ENCODE measurements around the gene ACAD10.
A peak's percentile ranks its signal among the peaks of the same experiment; 100 is the strongest.
"Not testable (repeated sequence)": the region's sequence is repeated elsewhere in the genome, so short reads cannot be mapped to it uniquely, and the experiment has no call there.

Gene ACAD10

GRCh38 chr12:111754671-111755070 lies 68.8 kb downstream of the ACAD10 start:
- no peak for DNase-seq

GRCh38 chr12:111756196-111756595 lies 70.3 kb downstream of the ACAD10 start:
- no peak for DNase-seq

DNA sequence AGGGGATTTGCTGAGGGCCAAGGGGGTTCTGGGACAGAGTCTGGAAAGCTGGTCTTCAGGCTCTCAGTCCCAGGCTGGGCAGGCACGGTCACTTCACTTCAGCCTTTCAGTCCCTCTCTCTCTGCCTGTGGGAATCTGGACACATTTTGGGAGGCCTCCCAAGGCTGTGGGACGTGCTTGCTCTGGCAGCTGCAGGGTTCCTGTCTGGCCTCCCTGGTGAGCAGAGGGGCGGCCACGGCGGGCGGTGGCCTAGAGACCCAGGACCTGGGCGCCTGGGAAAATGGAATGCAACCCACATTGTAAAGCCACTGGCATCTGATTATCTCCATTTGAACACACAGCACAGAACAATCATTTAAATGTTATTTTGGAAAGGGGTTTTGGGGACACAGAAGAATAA lies 70.8 kb downstream of the ACAD10 start:
- DNase-seq: no peak

GRCh38 chr12:111757361-111758119 lies 71.7 kb downstream of the ACAD10 start:
- peak; percentile 43 for DNase-seq

DNA sequence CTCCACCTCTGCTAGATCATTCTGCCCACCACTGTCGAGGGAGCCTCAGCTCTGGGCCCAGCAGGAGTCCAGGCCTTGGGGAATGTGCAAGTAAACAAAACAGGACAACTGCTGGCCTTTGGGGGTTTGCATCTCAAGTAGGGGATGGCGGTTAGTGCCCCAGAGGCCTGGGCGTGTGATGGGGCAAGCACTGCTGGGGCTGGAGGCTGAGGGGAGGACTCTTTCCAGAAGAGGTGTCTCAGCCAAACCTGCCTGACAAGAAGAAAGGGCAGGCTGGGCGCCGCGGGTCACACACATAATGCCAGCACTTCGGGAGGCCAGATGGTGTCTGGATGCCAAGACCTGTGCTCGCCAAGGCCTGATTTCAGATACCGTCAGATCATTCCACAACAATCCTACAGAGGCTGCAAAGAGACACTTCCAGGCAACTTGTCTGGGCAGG lies 72.3 kb downstream of the ACAD10 start:
- no peak for DNase-seq

GRCh38 chr12:111759271-111759670 lies 73.4 kb downstream of the ACAD10 start:
- DNase-seq: no peak

GRCh38 chr12:111759991-111760390 lies 74.1 kb downstream of the ACAD10 start:
- DNase-seq: no peak

DNA sequence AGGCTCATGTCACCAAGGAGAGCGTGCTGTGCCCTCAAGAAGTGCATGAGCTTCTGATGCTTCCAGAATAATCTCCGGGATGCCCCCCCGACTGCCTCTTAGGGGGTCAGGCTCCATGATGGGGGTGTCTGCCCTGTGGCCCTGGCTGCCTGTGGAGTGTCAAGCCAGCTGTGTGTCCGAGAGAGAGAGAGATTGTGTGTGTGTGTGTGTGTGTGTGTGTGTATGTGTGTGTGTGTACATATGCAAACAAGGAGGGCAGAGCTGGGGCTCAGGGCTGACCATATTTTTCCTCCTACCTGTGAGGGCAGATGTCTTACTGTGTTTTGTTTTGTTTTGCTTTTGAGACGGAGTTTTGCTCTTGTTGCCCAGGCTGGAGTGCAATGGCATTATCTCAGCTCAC lies 75.2 kb downstream of the ACAD10 start:
- DNase-seq: no peak

DNA sequence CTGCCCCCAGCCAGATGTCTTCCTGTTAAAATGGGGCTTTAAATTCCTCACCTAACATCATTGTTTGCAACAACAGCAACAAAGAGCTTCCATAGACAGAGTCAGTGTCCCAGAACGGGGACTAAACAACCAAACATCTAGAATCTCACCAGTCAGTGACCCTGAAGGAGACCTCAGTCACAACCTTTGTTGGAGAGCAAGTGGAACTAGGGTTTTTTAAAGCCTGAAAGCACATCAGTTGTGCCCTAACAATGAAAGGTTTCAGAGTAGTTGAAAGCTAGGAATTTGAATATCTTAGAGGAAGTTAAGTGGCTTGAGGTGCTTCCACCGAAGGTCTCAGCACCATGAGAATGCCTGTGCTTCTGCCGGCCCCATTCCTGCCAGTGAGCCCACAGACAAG lies 75.9 kb downstream of the ACAD10 start:
- DNase-seq: no peak

DNA sequence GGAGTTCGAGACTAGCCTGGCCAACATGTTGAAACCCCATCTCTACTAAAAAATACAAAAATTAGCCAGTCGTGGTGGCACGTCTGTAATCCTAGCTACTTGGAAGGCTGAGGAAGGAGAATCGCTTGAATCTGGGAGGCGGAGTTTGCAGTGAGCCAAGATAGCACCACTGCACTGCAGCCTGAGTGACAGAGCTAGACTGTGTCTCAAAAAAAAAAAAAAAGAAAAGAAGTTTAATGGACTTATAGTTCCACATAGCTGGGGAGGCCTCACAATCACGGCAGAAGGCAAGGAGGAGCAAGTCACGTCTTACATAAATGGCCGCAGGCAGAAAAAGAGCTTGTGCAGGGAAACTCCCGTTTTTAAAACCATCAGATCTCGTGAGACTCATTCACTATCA lies 77.7 kb downstream of the ACAD10 start:
- not testable (repeated sequence) for DNase-seq

GRCh38 chr12:111764120-111764821 lies 78.4 kb downstream of the ACAD10 start:
- DNase-seq: no peak

DNA sequence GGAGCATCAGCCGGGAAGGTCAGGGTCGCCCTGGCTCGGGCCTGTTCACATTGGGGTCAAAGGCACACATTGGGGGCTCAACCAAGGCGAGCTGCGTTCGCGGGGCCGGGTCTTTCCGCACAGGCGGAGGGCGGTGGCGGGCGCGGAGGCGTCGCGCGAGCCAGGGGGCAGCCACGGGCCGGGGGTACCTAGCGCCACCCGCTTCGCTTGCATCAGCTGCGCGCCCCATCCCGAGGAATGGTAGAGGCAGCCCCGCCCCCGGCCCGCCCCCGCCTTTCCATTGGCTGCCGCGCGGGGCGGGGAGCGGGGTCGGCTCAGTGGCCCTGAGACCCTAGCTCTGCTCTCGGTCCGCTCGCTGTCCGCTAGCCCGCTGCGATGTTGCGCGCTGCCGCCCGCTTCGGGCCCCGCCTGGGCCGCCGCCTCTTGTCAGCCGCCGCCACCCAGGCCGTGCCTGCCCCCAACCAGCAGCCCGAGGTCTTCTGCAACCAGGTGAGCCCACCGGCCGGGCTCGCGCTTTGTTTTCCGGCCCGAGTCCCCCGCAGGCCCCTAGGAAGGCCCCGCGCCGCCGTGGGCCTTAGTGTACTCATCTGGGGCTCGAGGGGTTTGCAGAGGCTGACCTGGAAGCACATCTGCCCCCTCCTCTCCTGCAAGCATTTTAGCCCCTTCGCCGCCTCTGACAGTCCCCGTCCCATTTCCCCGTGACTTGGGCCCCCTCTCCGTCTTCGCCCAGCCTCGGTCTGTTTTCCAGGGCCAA lies 80.9 kb downstream of the ACAD10 start, which contains the start of gene ALDH2:
TSS of gene ALDH2 (plus strand) at position 326 of the 754 bp plus-strand sequence. CDS start at position 376, 50 bp downstream.
- DNase-seq: peak; percentile 17

DNA sequence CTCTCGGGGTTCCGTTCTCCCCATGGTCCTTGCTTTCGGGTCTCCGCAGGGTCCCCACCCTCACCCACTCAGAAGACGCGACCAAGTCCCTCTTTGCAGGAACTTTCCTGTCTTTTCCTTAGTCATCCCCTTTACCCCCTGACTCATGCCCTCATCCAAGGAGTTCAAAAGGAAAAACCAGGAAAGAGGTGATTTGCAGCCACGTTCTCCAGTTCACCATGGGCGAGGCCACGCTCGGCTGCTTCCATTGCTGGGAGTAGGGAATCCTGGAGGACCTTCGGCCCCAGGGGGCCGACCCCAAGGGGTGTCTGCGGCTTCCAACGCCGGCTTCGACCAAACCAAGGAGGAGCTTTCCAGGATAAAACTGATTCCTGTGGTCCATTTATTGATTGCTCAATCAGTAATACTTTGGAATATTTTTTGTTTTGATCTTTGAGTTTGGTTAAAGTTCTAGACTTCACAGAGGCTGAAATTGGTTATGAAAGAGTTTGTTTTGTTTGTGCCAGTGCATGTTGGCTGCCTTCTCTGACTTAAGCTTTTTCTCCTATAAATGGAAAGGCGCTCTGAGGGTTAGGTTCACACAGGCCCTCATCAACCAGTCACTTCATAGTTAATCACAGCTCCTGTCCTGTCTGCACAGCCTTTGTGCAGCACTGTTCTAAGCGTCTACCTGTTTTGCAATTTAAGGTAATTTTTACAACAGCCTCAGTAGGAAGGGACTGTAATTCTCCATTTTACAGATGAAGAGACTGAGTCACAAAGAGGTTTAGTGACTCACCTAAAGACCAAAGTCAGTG lies 81.7 kb downstream of the ACAD10 start:
- DNase-seq: no peak

DNA sequence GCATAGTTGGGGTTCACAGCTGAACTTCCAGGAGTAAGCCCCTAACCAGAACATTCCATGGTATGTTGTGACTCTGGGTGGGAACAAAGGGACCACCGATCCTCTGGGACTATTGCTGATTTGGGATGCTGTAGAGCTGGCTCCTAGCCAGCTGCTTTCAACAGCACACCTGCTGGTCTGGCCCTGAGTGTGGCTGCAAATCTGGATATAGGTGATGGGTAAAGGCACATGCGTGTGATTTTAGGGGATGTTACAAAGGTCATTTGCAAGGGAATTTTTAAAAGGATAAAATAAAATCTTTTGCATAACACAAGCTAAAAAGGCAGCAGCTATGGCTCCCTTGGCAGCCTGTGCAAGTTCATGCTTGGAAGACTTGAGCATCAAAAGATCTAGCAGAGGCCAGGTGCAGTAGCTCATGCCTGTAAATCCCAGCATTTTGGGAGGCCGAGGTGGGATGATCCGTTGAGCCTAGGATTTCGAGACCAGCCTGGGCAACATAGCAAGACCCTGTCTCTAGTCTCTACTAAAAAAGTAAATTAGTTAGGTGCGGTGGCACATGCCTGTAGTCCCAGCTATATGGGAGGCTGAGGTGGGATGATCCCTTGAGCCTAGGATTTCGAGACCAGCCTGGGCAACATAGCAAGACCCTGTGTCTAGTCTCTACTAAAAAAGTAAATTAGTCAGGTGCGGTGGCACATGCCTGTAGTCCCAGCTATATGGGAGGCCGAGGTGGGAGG lies 82.5 kb downstream of the ACAD10 start:
- DNase-seq: no peak

- DNase-seq: no peak
These were observed 83.7 kb downstream of the ACAD10 start for GRCh38 chr12:111769599-111769998.

DNA sequence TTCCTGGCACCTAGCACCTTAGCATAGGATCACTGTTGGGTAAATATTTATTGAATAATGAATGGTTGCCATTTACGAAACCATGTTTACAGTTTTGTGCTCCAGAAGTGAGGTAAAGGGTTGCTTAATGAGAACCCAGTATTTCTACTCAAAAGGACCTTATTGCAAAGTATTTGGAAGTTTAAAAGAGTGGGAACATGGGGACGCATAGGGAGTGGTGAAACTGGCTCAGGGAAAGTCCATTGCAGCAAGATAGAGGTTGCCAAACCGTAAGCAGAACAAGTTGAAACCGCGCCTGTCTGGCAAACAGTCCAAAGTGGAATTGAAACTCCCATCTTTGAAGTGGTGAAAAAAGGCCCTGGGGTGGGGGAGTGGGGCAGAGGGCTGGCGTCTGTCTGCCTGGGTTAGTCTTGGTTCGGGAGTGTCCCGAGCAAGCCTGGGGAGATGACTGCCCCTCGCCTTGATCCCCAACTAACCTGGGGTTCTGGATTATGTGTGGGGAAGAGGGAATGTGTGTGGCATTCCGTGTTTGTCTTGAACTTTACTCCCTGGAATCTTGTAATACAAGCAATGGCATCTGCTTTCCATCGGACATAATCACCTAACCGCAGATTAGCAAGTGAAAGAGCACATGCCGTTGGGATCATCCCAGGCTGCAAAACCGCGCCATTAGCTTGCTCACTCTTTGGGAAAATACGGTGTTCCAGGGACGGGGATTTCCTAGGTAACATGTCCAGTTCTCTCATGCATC lies 88.1 kb downstream of the ACAD10 start:
- DNase-seq: no peak

GRCh38 chr12:111775205-111776193 lies 89.6 kb downstream of the ACAD10 start:
- DNase-seq: peak; percentile 78

GRCh38 chr12:111776836-111777344 lies 91.0 kb downstream of the ACAD10 start:
- DNase-seq: no peak

DNA sequence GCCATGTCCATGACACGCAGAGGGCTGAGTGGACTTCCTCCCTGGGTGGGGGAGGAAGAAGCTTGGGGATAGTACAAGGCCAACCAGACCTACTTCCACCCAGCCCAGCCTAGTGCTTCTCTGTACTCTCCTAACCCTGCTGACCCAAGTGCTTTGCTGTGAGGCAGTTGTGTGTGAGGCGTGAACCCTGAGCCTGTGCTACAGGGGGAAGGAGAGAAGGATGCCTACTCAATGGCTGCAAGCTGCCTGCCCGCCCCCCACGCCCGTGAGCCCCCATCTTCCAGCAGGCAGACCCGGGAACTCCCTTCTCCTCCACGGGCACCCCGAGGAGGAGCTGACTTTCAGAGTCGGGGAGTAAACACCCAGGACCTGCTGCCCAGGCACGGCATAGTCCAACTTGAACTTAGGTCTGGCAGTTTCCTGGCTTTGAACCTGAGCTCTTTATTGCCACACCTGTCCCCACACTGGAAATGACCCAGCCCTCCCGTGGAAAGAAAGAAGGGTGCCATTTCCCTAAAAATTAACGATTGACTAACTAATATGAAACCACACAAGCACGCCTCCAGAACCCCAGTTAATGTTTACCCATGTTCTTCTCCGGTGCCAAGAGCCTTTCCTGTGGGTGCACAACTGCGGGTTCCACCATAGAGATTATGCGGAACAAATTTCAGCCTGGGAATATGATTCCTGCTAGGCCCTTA lies 91.6 kb downstream of the ACAD10 start:
- no peak for DNase-seq

Data from hematopoietic multipotent progenitor cell treated with erythropoietin and hydrocortisone succinate and interleukin-3 and kit ligand, for 8 days (in vitro differentiated cells).